Activated CD4-positive, alpha-beta T cell treated with anti-CD3 and anti-CD28 coated beads, Interleukin-2, Interleukin-6, amounts not matched to agents 100 ng/mL and 50 ng/mL, durations not matched to agents 16 hours and 8 hours (primary cell): ENCODE measurements around the gene MORC2.

Source experiments
- DNase-seq: peaks from one replicate; pipeline ENCODE4 v3.0.0-alpha.2; 2020

MORC2 gene

DNA sequence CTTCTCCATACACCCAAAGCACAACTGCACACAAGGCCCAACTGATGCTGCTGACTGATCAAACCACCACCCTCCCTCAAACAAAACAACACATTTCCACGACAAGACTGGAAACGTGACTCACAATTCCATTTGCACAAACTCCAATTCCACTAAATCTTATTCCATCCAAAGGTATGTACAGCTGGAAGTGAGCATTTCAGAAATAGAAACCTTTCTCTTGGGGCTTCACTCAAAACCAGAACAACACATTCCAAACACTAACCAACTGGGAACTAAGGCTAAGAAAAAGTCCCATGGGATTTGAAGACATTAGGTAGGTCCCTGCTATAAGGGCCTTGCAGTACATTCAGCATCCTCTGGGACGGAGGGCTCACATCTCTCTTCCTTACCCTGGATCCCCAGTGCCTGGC is 19.6 kb downstream of the MORC2 start:
- DNase-seq = no peak

DNA sequence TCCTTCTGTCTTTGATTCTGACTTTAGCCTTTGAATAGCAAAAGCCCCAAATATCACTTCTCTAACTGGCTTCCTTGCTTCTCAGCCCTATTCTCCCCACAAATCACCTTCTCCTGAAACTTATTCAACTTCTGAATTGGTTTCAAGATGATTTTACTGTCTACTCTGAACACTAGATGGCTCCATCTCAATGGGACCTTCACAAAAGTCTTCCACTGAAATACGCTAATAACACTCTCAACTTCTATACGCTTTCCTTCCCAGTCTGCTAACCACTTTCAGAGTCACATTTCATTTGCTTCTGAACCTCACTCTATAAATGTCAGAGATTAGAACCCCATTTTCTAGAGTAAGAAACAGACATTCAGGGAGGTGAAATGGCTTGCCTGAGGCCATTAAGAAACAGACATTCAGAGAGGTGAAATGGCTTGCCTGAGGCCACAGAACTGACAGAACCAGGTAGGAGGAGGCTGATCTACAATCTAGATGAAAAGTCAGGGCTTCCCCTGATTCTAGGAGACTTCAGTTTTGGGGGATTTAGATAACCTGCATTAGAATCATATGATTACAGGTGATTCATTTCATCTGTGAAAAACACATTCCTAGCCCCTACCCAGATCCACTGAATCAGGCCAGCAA is 20.6 kb downstream of the MORC2 start:
- peak; percentile 19 for DNase-seq

DNA sequence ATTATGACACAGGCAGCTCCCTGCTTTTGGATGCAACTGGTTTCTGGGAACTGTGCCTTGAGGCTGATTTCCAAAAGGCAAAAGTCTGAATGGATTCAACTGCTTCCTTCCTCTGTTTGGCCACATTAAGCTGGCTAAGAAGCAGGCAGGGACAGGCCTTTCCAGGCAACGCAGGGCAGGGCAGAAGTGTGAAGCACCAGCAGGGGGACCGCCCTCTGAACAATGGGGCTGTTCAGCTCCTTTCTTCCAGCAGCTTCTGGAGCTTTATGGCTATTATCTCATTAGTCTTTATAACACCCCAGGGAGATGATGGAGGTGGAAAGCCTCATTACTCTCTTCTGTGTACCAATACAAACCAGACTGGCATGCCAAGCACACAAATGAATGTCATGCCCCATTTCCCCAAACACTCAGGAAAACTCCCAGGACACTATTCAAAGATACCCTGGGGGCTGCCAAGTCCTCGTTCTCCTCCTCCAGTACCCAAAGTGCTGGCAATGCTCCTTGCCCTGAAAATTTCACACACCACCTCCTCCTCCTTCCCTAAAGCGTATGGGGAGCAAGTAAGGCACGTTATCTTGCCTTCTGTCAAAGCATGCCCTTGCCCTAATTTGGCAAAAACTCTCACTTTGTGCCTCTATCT is 21.3 kb downstream of the MORC2 start:
- DNase-seq = no peak

DNA sequence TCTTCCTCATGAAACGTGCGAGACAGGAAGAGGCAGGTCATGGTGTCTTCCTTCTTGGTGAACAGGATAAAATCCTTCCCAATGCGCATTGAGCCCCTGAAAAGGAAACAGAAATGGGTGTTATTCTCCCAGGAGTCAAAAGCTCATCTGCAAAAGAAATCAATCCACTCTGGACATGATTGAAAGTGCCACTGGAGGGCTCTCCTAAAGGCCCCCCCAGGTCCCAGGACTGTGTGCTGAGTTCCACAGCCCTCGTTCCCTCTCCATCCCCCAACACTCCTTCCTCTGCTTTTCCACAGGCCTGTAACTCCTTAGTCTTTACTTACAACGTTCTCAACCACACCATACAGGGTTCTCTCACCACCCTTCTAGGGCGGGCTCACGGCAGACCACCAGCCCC is 22.2 kb downstream of the MORC2 start:
- DNase-seq = no peak

DNA sequence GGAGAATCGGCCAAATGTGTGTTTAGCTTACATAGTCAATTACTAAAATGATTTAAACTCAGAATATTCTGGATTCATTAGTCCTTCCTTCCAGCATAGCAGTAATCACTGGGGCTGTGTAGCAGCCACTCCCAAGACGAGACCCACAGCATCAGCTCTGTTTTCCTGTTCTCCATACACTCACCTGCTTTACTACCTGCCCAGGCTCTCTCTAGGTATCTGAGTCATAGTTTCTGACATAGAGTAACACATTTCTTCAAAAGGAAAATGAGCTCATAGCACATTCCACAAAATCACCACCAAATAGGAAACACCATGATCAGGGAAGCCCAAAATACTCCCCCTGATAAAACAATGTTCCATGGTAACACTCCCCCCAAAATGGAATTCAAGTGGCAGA is 22.9 kb downstream of the MORC2 start:
- no peak for DNase-seq

DNA sequence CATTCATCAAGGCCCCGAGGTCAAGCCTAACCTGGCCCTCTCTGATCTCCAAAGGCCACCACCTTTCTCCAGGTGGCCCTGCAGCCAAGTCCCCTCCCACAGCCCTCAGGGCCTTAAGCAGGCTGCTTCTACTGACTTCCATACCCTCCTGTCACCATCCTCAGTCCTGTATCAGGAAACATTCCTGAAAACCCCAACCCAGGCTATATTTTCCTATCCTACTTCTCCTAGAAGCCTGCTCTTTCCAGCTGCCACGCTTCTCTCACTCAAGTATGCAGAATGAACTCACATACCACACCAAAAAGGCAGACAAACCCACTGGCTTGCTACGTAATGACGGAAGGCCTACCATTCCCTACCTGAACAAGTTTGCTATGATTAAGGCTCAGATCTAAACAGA is 23.6 kb downstream of the MORC2 start:
- DNase-seq = no peak

DNA sequence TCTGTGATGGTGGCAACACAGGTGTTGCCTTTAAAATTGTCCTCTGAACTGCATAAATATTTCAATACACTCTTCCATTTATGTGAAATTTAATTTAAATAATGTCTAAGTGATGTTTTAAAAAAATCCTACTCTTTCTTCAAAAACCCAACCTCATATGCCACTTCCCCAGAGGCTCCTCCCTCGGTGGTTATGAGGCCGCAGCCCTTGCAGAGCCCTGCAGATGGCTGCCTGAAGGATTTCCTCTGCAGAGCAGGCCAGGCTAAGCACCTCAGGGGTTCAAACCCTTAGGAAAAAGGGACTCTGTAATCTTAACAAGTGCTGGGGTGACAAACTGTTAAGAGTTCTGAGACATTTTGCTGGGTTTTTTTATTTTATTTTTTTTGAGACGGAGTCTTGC is 25.2 kb downstream of the MORC2 start:
- DNase-seq = peak; percentile 35

DNA sequence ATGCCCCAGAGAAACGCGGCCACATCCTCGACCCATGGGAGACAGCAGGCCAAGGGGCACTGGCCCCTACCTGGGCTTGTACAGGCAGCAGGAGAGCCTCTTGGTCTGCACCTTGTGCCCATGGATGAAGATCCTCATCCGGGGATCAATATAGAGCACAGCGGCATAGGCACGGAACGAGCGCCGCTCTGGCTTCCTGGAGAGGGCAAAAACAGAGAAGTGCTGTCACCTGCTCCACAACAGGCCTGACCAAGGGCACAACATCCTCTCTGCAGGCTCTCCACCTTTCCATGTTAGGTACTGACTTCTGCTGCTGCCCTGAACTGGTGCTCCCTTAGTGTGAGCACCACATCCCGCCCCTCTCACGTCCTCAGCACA is 27.2 kb downstream of the MORC2 start:
- no peak for DNase-seq

DNA sequence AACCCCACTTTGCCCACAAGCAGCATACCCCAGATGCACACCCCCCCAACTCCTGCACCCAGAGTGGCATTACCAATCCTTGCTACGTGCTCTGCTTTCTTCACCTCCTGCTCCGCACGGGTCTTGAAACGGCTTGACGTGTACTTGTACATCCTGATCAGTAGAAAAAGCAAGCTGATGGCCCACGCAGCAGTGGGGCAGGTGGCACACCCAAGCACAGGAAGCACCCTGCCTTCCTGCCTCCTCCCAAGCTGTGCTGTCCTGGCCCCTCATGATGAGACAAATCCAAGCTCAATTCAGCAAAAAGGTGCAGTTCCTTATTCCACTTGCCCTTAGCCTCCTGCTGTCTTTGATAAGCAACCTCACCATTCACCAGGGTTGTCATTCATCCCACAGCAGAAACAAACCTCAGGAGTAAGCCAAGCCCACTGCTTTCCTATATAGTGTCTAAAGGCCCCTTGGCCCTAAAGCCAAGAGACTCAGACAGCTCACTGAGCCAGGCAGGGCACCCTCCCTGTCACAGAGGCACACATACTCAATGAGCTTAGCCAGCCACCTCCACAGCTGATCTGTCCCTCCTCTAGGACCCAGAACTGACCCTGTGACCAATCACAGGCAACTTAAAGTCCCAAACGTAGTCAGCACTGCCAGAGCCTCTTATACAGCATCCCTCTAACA is 27.8 kb downstream of the MORC2 start:
- DNase-seq = no peak

DNA sequence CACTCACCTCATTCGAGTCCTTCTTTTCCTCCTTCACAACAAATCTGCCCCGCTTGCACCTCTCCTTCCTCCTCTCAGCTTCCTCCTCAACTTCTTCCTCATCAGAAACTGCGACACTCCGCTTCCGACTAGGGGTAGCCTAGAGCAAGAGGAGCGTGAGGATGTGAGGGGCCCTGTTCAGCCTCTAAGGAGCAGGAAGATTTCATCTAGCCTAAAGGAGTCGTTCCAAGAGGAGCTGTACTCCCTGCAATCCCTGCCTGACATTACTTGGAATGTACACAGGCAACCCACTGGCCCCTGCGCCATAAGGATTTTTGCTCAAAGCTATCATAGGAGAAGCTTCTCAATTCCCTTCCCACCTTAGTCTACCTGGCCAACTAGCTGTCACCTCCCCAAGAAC is 34.5 kb downstream of the MORC2 start:
- DNase-seq = no peak

DNA sequence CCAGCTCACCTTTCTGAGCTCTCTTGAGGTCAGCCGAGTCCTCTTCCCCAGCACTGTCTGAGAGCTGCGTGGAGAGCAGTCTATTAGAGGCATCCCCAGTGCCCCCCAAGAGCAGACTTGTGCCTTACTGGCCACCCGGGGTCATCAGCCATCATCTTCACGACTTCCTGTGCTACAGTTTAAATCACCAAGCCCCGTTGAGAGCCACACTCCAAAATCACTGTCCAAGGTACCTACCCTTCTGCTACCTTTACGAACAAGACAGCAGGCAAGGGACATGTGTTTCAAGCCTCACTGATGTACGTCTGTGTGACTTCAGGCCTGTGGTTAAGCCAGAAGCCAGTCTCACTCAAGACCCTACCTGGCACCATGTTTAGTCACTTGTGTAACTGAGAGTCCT is 35.1 kb downstream of the MORC2 start:
- no peak for DNase-seq

DNA sequence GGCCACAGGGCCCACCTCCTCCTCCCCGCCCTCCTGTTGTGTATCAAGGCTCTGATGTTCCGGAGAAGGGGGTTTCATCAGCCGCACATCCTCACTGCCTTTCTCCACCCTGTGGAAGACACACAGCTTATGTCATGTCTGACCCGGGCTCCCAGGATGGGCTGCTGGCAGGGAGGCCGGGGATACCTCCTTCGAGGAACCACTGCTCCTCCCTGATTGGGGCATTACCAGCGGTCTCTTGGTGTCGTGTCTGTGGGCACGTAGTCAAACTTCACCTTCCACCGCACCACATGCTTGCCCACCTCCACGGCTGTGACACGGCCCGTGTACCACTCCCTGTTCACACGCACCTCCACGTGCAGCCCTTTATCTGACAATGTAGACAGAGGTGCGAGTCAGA is 35.9 kb downstream of the MORC2 start:
- no peak for DNase-seq

DNA sequence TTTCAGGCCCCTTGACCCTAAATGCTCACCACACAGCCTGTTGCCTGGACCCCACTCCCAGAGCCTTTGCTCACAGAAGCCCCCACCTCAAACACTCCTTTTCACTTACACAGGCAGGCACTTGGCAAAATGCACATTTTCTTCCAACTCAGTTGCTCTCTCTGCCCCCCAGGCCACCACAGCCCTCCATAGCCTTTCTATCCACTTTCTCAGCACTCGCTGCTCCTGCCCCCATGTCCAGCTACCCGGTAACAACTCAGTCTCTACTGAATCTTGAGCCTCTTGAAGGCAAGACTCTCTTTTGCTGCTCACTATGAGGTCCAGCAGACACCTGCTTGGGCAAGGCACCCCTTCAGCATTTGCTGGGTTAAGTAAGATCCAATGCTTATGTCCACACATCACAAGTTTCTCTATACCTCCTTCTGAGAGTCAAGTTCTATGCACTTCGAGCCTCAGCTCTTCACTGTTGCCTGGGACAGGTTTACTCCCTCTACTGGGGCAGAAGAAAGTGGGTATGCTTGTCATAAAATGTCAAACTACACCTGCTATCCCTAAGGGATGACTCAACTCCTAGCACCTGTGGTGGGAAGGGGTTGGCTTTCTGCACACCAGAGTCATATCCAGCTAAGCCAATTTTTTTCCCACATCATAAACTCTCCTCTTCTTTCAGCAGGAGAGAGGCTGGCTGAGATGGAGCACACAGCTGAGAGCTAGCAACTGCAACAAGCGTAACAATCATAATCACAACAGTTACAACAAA is 36.9 kb downstream of the MORC2 start:
- DNase-seq = no peak

DNA sequence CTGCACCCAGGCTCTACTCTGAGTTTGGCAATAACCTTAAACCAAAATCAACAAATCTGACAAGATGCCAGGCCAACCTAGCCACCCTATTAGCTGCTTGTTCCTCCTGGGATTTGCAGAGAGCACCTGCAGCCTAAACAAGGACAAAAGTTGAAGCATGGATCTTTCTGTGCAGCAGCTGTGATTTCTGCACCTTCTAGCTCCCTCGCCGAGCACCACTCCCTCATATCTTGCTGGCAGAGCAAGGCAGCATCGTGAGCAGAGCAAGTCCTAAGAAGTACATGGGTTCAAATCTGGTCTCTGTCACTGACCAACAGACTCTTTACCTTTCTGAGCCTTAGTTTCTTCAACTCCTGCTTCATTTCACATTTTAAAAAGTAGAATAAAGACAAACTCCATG is 38.3 kb downstream of the MORC2 start:
- DNase-seq = no peak

DNA sequence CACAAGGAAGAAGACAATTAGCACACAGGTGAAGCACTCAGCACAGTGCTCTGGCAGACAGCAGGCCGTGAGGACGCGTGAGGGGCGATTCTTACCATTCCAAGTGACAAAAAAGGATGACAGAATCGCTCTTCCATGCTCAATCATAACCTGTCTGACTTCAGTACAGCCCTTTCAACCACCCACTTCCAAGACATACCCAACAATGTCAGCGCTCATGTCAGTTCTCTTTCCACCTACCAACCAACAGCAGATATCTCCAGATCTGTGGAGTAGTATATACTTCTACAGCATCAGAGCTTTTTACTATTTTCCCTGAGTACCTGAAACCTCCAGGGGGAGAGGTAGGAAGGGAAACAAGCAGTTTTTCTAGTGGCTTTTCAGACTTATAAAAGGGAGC is 40.2 kb downstream of the MORC2 start:
- DNase-seq = no peak

DNA sequence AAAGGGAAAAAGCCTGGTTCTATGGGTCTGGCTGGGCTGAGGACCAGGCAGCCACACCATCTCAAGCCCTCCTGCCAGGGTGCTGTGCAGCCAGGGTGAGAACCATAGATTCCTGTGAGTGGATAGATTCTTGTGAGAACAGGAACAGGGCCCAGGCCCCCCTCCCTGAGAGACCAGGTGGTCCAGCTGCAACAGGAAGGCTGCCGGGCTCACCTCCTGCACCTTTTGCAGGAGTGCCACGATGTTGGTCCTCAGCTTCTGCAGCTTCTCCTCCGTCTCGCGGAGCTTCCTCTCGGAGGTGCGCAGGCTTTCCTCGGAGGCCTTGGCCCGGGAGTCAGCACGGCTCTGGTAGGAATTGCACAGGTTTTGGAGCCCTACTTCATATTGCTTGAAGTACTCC is 40.8 kb downstream of the MORC2 start:
- no peak for DNase-seq

DNA sequence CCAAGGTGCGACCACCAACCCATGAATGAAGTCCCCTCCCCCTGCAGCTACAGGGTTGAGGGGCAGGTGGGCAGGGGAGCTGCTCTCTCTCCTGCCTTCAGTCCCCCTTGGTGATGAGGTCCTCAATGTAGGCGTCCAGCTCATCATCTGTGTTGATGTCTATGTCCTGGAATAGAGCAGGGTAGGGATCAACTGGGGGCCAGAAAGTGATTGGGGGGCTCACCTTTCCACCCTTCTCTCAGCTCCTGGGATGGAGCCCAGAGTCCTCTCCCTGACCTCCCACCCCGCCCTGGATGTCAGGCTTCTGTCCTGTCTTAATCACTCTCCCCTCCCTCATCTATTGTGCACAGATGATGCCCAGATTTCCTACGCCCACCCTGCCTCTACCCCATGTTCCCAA is 41.9 kb downstream of the MORC2 start:
- DNase-seq = no peak

DNA sequence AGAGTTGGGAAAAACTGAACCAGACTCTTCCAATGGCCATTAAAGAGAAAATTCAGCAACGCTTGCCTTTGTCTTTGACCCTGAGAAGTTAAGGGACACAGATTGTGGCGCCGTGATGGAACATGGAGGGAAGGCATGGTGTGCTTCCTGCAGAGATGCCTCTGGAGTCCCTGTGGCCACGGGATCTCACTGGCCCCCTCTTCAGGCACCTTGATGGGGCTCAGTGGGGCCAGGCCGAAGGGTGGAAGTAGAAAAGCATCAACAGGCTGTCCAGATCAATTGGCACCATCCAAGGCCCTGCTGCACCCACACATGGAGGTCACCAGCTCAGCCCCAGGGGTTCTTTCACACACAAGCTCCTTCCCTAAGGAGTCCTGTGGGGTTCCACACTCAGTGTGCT is 42.9 kb downstream of the MORC2 start:
- DNase-seq = no peak

DNA sequence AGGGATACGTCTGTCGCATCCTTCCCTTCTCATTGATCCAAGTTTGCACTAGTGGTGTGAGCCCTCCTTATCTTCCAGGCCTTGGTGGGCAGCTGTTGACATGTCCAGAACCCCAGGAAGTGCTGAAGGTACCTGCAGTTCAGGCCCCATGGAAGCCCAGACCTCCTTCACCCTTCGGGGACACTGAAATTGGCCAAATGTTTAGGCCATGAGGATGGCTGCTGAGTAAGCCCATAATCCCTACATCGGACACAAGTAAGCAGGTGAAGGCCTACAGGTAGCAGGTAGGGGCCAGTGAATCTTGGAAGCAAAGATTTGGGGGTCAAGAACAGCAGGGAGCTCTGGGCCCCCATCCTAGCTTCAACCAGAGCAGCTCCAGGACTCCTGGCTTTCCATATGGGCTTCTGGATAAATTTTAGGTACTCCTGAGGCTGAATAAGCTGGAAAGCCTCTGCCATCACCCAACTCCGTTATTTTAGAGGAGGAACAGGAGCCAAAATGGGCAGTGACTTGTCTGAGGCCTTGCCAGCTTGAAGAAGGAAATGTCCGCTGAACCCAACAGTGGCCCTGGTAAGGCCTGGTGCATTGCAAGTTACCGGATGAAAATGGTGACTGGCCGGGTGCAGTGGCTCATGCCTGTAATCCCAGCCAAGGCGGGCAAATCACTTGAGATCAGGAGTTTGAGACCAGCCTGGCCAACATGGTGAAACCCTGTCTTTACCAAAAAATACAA is 45.2 kb downstream of the MORC2 start:
- DNase-seq = no peak

DNA sequence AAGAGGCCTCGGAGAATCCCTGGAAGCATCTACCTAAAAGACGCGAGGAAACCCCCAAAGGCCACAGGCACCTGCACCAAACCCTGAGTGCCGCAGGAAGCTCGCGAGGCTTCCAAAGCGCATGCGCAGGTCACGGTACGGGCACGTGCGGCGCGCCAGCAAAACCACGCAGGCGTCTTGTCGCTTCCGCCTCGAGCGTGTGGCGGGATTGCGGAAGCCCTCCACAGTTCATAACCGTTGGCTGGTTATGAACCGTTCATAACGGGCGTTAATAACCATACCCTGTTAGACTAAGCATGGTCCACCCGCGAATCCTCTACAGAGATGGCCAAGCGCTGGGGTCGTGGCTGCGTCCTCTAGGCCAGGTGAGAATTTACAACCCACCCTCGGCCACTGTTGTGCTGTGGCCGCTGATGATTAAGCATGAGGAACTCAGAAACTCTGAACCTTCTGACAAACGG is 46.4 kb downstream of the MORC2 start:
- peak; percentile 75 for DNase-seq

DNA sequence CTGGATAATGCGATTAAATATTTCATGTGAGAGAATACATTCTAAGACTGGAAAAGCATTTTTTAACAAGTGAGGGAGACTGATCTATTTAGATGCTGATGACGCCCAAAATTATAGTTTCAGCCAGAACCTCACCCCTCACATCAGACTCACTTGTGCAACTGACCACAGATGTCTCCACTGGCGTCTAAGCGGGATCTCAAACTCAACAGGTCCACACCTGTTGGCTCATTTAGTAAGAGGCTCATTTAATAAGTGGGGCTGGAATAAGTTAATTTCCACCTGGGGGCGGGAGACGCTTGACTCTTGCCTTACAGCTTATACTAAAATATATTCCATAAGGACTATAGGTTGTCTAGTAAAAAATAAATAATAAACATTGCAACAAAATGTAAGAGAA is 47.5 kb downstream of the MORC2 start:
- no peak for DNase-seq

DNA sequence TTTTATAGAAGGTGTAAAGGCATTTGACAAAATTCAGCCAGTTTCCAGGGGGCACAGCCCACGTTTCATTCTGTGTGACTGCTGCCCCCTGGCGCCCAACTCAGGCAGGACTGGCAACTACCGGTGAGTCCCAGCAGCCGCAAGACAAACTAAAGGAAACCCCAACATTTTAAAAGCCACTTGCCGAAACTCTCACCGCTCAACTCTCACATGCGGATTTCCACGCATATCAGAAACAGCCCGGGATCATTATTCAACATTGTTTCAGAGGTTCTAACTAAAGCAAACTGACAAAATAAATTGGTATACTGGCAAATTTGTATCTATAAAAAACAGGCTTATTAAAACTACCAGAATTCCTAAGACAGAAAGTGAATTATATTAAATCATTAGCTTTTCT is 48.2 kb downstream of the MORC2 start:
- DNase-seq = peak; percentile 85

DNA sequence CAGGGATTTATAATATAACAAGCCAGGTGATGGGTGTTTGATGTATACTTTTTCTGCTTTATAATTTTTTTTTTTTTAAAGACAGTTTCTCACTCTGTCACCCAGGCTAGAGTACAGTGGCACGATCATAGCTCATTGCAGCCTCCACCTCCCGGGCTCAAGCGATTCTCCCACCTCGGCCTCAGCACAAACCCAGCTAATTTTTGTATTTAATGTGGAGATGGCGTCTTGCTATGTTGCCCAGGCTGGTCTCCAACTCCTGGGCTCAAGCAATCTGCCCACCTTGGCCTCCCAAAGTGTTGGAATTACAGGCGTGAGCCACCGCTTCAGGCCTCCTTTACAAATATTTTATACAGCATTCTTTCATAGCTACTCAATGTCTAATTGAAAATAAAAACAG is 48.6 kb downstream of the MORC2 start:
- no peak for DNase-seq
